ENCODE measurements around the gene TET3. TPM values are rescaled to one million over a fixed set of nuclear protein-coding genes. Genes with fewer than 3 reads are reported as not detected.

The TET3 gene
- polyA plus RNA-seq, 1 donor from 2014 or later = 0.46 TPM

DNA sequence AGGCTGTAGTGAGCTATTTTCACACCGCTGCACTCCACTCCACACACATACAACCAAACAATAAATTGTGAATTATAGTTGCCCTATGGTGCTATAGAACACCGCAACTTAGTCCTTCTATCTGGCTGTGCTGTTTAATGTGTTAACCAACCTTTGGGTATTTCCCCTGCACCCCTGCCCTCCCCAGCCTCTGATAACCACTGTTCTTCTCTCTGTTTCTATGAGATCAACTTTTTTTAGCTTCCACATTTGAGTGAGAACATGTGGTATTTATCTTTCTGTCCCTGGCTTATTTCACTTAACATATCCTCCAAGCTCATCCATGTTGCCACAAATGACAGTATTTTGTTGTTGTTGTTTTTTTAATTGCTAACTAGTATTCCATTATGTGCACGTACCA, 32.5 kb downstream of the TET3 start:
- H3K4me1 Mint-ChIP-seq = peaks cover 23 to 38% (median 24%) of the 10 kb centered on the region in 3 donors
- peaks cover 1% of the 10 kb centered on the region for H3K36me3 Mint-ChIP-seq
- no peak overlapping the region for H3K27ac Mint-ChIP-seq
- no peaks in the 10 kb centered on the region for H3K27me3 Mint-ChIP-seq
- H3K9me3 Mint-ChIP-seq = no peaks in the 10 kb centered on the region
- H3K4me3 Mint-ChIP-seq = no peak overlapping the region

DNA sequence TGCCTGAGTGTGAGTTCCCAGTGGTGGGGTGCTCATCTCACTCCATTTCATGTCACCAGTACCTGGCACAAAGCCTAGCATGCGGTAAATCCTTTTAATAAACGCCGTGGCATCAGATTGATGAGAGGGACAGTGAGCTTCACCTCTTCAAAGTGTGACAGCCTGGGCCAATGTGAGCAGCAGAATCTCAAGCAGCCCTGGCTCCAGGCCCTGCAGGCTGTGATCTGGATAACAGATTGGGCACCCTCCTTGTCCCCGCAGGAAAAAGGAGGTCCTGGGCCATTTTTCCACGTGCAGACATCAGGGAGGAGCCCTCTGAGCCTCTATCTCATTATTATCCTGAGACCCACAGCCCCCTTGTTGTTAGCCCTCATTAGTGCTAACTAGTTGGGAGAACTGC, 34.8 kb downstream of the TET3 start:
- no peaks in the 10 kb centered on the region for H3K9me3 Mint-ChIP-seq
- peak overlapping the region in 2 of 3 donors; percentile 39 to 76 for H3K27ac Mint-ChIP-seq
- peaks cover 1% of the 10 kb centered on the region for H3K36me3 Mint-ChIP-seq
- H3K27me3 Mint-ChIP-seq = no peaks in the 10 kb centered on the region
- H3K4me3 Mint-ChIP-seq = no peak overlapping the region
- peaks cover 24 to 38% (median 25%) of the 10 kb centered on the region in 3 donors for H3K4me1 Mint-ChIP-seq

DNA sequence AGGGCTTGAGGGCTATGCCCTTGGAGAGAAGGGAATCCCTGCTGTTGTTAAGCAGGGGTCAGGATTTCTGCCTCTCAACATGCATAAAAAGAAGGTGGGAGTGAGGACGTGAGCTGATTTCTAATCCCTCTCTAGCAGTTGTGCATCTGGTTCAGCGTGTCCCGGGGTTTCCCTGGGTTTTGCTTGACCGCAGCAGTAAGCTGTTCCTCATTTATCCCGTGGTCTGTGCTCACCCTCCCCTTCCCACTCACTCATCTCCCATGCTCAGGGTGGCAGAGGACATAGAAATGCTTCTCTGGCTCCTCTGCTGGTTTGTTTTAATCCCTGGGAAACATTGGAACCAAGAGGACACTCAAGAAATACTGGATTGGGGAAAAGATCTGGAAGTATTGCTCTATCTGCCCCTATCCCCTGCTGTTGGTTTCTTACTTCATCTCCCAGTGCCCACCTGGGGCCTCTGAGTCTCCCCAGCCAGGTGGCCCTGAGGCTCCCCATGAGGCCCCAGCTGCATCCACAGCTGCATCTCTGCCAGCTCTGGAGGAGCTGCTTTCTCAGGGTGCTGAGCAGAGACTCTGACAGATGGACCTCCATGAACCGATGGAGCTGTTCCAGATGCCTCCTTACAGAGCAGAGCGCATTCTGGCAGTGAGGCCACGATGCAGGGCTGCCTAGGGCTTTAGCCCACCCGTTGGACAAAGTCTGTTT, 36.1 kb downstream of the TET3 start:
- Mint-ChIP-seq H3K36me3 (peaks cover 1% of the 10 kb centered on the region), H3K4me1 (peaks cover 26 to 40% (median 28%) of the 10 kb centered on the region in 3 donors), H3K27ac (peak overlapping the region; percentile 45 to 76 (median 76)), H3K9me3 (no peaks in the 10 kb centered on the region), H3K27me3 (no peaks in the 10 kb centered on the region), H3K4me3 (peak overlapping the region in 1 of 4 donors; percentile 19)

DNA sequence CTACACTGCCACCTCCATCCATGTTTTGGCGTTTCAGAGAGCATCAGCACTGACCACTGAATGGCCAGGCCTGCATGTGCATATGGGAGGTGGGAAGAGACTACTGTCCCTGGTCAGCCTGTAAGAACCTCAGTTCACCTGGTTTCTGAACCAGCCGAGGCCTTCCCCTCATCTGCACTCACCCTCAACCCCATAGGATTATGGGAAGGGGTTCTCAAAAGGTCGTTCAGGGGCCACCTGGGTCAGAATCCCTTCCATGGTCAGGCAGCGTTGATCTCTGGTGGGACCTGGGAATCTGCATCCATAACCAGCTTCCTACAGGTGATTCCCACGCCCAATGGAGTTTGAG, 36.7 kb downstream of the TET3 start:
- no peaks in the 10 kb centered on the region for H3K27me3 Mint-ChIP-seq
- no peaks in the 10 kb centered on the region for H3K9me3 Mint-ChIP-seq
- peak overlapping the region in 1 of 4 donors; percentile 19 for H3K4me3 Mint-ChIP-seq
- peaks cover 1% of the 10 kb centered on the region for H3K36me3 Mint-ChIP-seq
- peak overlapping the region; percentile 45 to 76 (median 46) for H3K27ac Mint-ChIP-seq
- peaks cover 26 to 43% (median 32%) of the 10 kb centered on the region in 3 donors for H3K4me1 Mint-ChIP-seq

DNA sequence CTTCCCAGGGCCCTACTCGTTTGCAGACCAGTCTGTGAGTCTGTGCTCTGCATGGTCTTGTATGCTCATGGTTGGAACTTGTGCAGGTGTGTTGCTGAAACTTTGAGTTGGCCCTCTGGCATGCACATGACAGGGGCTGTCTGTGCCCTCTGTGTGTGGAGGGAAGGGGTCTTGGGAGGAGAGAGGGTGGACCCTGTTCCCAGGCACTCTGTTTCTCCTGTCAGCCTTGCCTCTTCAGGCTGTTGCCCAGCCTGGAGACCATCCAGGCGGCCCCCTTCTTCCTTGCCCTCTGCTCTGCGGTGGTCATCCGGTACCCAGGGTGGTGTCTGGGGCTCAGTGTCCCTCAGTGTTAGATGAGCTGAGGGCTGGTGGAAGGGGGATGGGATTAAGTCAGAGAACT, 39.5 kb downstream of the TET3 start:
- peaks cover 0 to 2% (median 0%) of the 10 kb centered on the region in 3 donors for H3K9me3 Mint-ChIP-seq
- peaks cover 30 to 48% (median 40%) of the 10 kb centered on the region in 3 donors for H3K4me1 Mint-ChIP-seq
- no peak overlapping the region for H3K4me3 Mint-ChIP-seq
- no peaks in the 10 kb centered on the region for H3K36me3 Mint-ChIP-seq
- peak overlapping the region in 1 of 3 donors; percentile 63 for H3K27ac Mint-ChIP-seq
- H3K27me3 Mint-ChIP-seq = no peaks in the 10 kb centered on the region

DNA sequence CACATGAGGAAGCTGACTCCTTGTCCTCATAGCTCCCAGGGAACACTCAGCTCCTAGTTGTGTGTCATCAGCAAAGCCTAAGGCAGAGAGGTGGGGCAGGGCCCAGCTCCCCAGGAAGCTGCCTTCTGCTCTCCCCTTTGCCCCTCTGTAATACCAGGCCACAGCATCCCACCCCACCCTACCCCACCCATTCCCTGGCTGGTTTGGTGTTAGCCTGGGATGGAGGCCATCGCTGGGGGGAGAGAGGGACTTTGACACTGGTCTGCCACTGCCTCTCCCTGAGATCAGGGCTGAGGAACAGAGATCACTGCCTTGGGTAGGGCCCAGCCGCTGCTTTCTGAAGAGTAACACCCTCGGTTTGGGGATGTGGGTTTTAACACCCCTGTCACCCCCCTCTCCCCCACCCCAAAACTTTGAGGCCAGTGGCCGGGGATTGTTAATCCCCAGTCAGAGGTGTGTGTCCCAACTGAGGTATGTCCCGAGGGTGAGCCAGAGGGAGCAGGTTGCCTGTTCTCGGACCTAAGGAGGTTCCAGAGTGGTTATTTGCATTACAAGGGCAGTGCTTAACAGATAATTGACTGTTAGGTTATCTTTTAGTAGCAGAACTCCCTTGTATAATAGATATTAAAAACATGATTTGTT, 41.4 kb downstream of the TET3 start:
- Mint-ChIP-seq H3K9me3 (peaks cover 0 to 2% (median 0%) of the 10 kb centered on the region in 3 donors), H3K4me3 (peak overlapping the region in 3 of 4 donors; percentile 7 to 89 (median 78)), H3K27ac (peak overlapping the region; percentile 6 to 82 (median 44)), H3K4me1 (peaks cover 27 to 48% (median 42%) of the 10 kb centered on the region in 3 donors), H3K36me3 (no peaks in the 10 kb centered on the region), H3K27me3 (no peaks in the 10 kb centered on the region)

DNA sequence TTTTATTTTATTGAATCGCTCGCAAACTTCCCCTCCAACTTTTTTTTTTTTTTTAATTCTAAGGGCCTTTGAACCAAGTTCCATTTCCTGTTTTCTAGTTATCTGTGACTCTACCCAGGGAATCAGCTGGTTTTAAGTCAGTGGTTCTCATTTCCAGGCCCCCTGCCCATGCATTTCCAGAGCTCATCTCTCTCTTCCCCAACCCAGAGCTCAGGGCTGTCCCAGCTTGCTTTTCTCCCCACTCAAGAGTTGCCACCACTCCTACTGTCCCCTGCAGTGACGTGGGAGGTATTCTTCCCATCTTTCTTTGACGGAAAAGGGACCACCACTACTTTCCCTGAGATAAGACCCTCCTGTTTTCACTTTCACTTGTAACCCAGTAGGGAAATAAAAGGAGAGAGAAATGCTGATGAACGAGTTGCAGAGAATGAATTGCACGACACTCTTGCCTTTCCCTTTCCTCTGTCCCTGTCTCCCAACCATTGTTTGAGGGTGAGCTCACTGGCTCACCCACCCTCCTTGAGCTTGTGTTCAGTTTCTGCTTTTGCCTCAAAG, 42.1 kb downstream of the TET3 start:
- Mint-ChIP-seq H3K9me3 (peaks cover 0 to 2% (median 0%) of the 10 kb centered on the region in 3 donors), H3K27me3 (no peaks in the 10 kb centered on the region), H3K36me3 (no peaks in the 10 kb centered on the region), H3K27ac (peak overlapping the region; percentile 6 to 82 (median 44)), H3K4me1 (peaks cover 27 to 49% (median 38%) of the 10 kb centered on the region in 3 donors), H3K4me3 (peak overlapping the region in 3 of 4 donors; percentile 7 to 89 (median 78))

DNA sequence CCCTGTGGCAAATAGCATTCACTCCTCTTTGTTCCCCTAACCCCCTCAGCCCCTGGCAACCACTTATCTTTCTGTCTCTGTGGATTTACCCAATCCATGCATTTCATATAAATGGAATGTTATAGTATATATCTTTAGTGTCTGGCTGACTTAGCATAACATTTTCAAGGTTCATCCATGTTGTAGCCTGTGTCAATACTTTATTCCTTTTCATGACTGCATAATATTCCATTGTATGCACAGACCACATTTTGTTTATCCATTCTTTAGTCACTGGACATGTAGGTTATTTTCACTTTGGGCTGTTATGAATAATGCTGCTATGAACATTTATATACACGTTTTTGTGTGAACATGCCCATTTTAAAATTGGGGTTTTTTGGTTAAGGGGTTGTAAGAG, 42.8 kb downstream of the TET3 start:
- H3K4me1 Mint-ChIP-seq = peaks cover 32 to 52% (median 43%) of the 10 kb centered on the region in 3 donors
- peak overlapping the region in 2 of 3 donors; percentile 44 to 82 for H3K27ac Mint-ChIP-seq

DNA sequence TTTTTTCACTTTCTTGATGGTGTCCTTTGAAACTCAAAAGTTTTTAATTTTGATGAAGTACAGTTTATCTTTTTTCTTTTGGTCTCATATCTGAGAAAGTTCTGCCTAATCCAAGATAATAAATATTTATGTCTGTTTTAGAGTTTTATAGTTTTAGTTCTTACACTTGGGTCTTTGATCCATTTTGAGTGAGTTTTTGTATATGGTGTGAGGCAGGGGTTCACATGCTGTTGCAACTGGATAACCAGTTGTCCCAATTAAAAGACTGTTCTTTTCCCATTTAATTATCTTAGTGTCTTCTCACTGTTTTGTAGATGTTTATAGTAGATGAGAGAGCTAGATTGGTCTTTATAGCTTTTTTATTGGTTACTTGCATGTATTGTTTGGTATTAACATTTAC, 43.6 kb downstream of the TET3 start:
- H3K9me3 Mint-ChIP-seq = peaks cover 0 to 2% (median 0%) of the 10 kb centered on the region in 3 donors
- peaks cover 39 to 58% (median 51%) of the 10 kb centered on the region in 3 donors for H3K4me1 Mint-ChIP-seq
- H3K27me3 Mint-ChIP-seq = no peaks in the 10 kb centered on the region
- H3K4me3 Mint-ChIP-seq = no peak overlapping the region
- peak overlapping the region in 1 of 3 donors; percentile 53 for H3K27ac Mint-ChIP-seq
- no peaks in the 10 kb centered on the region for H3K36me3 Mint-ChIP-seq

More for the DNA sequence above, 42.8 kb downstream of the TET3 start:
- H3K9me3 Mint-ChIP-seq = peaks cover 0 to 2% (median 0%) of the 10 kb centered on the region in 3 donors
- no peaks in the 10 kb centered on the region for H3K27me3 Mint-ChIP-seq
- H3K36me3 Mint-ChIP-seq = no peaks in the 10 kb centered on the region
- H3K4me3 Mint-ChIP-seq = no peak overlapping the region

DNA sequence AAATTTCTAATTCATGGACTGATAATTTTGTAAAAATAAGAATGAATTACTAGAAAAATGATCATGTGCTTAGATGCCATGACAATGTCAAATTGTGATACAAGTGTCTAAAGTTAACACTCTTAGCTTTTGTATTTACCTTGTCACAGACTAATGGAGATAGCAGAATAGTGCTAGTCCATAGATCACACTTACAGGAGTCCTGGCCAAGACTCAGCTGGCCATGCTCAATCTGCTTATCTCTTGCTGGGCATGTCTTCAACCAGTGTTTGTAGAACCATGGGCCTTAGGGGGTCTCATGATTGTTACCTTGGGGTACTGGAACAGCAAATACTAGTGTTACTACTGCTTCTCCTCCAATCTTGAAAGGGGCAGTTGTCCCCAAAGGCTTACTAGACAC, 44.0 kb downstream of the TET3 start:
- Mint-ChIP-seq H3K4me3 (no peak overlapping the region), H3K4me1 (peaks cover 40 to 62% (median 52%) of the 10 kb centered on the region in 3 donors), H3K36me3 (no peaks in the 10 kb centered on the region), H3K9me3 (peaks cover 0 to 2% (median 0%) of the 10 kb centered on the region in 3 donors), H3K27me3 (no peaks in the 10 kb centered on the region), H3K27ac (peak overlapping the region in 1 of 3 donors; percentile 53)

DNA sequence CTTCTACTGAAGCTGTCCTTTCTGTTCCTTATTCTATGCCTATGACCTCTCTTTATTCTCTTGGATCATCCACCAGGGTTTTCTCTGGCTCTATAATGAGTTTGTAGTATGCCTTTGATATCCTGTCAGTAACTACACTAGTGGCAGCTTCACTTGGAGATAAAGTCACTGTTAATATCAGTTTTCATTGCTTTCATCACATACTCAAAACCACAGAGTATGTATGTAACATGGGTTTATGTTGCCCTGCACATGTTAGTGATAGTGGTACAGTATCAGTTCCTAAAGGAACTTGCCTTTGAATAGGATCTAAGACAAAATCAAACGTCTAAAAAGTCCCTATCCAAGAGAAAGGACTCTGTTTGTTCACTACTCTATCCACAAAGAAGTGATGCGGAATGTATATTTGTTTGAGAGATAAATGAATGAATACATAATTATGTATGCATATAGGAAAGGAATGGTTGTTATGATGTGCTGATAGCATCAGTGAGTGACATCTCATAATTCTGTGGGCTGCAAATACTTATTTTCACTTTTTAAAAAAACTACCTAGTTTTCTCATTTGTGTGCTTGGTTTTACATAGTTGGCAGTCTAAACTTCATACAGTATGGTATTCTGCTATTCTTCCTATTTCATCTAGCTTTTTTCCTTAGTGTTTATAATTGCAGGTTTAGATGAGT, 45.1 kb downstream of the TET3 start:
- H3K9me3 Mint-ChIP-seq = peaks cover 0 to 2% (median 0%) of the 10 kb centered on the region in 3 donors
- H3K27me3 Mint-ChIP-seq = no peaks in the 10 kb centered on the region
- H3K27ac Mint-ChIP-seq = peak overlapping the region; percentile 33 to 86 (median 66)
- peaks cover 36 to 62% (median 52%) of the 10 kb centered on the region in 3 donors for H3K4me1 Mint-ChIP-seq
- H3K36me3 Mint-ChIP-seq = no peaks in the 10 kb centered on the region
- H3K4me3 Mint-ChIP-seq = peak overlapping the region in 1 of 4 donors; percentile 6

DNA sequence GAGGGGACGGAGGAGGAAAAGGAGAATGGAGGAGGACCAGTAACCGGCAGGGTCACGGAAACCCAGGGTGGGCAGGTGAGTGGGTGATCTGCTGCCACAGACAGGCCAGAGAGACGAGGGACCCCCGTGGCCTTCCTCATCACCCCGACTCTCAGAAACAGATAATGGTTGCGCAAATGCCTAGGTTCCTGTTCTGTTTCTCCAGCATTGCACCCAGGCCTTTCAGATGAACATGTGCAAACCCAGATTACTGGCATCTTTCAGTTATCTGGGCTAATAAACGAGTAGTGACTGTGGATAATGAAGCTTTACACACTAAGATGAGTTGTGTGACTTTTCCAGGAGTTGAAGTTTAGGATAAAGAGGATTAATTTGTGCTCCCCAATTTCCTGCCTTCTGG, 46.5 kb downstream of the TET3 start:
- Mint-ChIP-seq H3K4me1 (peaks cover 35 to 59% (median 49%) of the 10 kb centered on the region in 3 donors), H3K4me3 (peak overlapping the region in 1 of 4 donors; percentile 95), H3K9me3 (peaks cover 0 to 2% (median 0%) of the 10 kb centered on the region in 3 donors), H3K27ac (peak overlapping the region; percentile 82 to 97 (median 94)), H3K36me3 (no peaks in the 10 kb centered on the region), H3K27me3 (no peaks in the 10 kb centered on the region)

DNA sequence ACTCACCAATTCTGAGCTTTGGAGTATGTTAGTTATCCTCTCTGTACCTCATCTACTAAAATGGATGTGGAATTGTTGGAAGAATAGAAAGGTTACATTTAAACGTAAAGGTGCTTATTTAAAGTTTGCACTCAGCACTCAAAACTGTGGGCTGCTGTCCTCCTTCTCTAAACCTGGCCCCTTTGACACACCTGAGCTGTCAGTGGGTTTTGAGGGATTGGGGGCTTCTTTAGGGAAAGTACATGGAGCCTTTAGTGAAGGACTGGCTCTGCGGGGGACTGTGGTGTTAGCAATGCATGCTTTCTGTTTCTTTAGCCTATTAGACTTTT, 47.2 kb downstream of the TET3 start:
- Mint-ChIP-seq H3K9me3 (peaks cover 0 to 2% (median 0%) of the 10 kb centered on the region in 3 donors), H3K4me3 (peak overlapping the region; percentile 70 to 95 (median 86)), H3K36me3 (no peaks in the 10 kb centered on the region), H3K4me1 (peaks cover 38 to 61% (median 49%) of the 10 kb centered on the region in 3 donors), H3K27ac (peak overlapping the region; percentile 82 to 97 (median 94)), H3K27me3 (no peaks in the 10 kb centered on the region)

DNA sequence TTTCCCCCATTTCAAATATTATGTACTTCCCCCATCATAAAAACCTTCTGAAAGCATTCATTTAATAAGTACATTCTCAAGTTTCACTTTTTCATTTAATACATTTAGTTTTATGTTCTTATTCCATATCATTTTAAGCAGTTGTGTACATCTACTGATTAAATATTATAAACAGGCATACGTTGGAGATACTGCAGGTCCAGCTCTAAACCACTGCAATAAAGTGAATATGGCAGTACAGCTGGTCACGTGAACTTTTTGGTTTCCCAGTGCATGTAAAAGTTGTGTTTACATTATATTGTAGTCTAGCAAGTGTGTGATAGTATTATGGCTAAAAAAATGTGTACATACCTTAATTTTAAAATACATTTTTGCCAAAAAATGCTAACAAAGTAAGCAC, 48.7 kb downstream of the TET3 start:
- Mint-ChIP-seq H3K4me1 (peaks cover 49 to 72% (median 58%) of the 10 kb centered on the region in 3 donors), H3K36me3 (no peaks in the 10 kb centered on the region), H3K27me3 (no peaks in the 10 kb centered on the region), H3K9me3 (no peaks in the 10 kb centered on the region), H3K4me3 (peak overlapping the region; percentile 70 to 95 (median 86)), H3K27ac (peak overlapping the region; percentile 82 to 97 (median 94))
